Neural cell (in vitro differentiated cells): Measurements from ENCODE around the gene FLT3LG. TPM values are rescaled to one million over a fixed set of nuclear protein-coding genes. Genes with fewer than 3 reads are reported as not detected.

Experiments used
- H2AFZ ChIP-seq: fragments of 200-600, 300-800 bp; sonication (generic), shearing (Covaris generic); 2 replicates; pipeline ENCODE4 v1.6.0; 2014; ENCODE audit warnings: low read depth, mild to moderate bottlenecking, antibody characterized with exemption, low read length, moderate library complexity
- H3F3A ChIP-seq: fragments of 200-600 bp; shearing (Covaris generic); 2 replicates; pipeline ENCODE4 v1.6.1; 2016; ENCODE audit warnings: mild to moderate bottlenecking, moderate library complexity, mixed read lengths, antibody characterized with exemption, low read length; ENCODE audit not compliant: insufficient read depth, poor library complexity, severe bottlenecking
- H3K27ac ChIP-seq: fragments of 200-600, 300-800 bp; sonication (generic), shearing (Covaris generic); 2 replicates; pipeline ENCODE4 v1.5.1; 2014; ENCODE audit warnings: mild to moderate bottlenecking, low read length, moderate library complexity
- H3K27me3 ChIP-seq: fragments of 300-800, 200-600 bp; sonication (generic), shearing (Covaris generic); 2 replicates; pipeline ENCODE4 v1.6.0; 2014; ENCODE audit warnings: mild to moderate bottlenecking, low read depth, low read length, moderate library complexity; ENCODE audit not compliant: insufficient read depth
- H3K36me3 ChIP-seq: fragments of 300-800, 200-600 bp; sonication (generic), shearing (Covaris generic); 2 replicates; pipeline ENCODE4 v1.5.1; 2014; ENCODE audit warnings: mild to moderate bottlenecking, antibody characterized with exemption, low read length, moderate library complexity; ENCODE audit not compliant: insufficient read depth
- H3K4me2 ChIP-seq: fragments of 300-800, 200-600 bp; sonication (generic), shearing (Covaris generic); 2 replicates; pipeline ENCODE4 v1.6.0; 2014; ENCODE audit warnings: mild to moderate bottlenecking, low read length
- H3K4me3 ChIP-seq: fragments of 300-800, 200-600 bp; sonication (generic), shearing (Covaris generic); 2 replicates; pipeline ENCODE4 v1.5.1; 2014; ENCODE audit warnings: mild to moderate bottlenecking, low read length, moderate library complexity
- H3K79me2 ChIP-seq: fragments of 200-600 bp; shearing (Covaris generic); replicated peaks from 2 replicates; pipeline ENCODE4 v1.6.0; 2014; ENCODE audit warnings: mild to moderate bottlenecking, low read length, moderate library complexity; ENCODE audit not compliant: insufficient read depth
- H3K9ac ChIP-seq: fragments of 300-800, 200-600 bp; sonication (generic), shearing (Covaris generic); 2 replicates; pipeline ENCODE4 v1.6.1; 2016; ENCODE audit warnings: mild to moderate bottlenecking, low read length, mixed read lengths
- H3K9me2 ChIP-seq: fragments of 200-600 bp; shearing (Covaris generic); 2 replicates; pipeline ENCODE4 v1.6.1; 2016; ENCODE audit warnings: mild to moderate bottlenecking, low read length, mixed read lengths; ENCODE audit not compliant: insufficient read depth
- H3K9me3 ChIP-seq: fragments of 200-600, 300-800 bp; sonication (generic), shearing (Covaris generic); 2 replicates; pipeline ENCODE4 v1.6.1; 2016; ENCODE audit warnings: mild to moderate bottlenecking, mixed run types, low read length, moderate library complexity, mixed read lengths
- H4K20me1 ChIP-seq: fragments of 200-600 bp; shearing (Covaris generic); 2 replicates; pipeline ENCODE4 v1.6.1; 2016; ENCODE audit warnings: mild to moderate bottlenecking, mixed run types; ENCODE audit not compliant: insufficient read depth
- EP300 ChIP-seq: fragments of 450-650 bp; conservative IDR thresholded peaks from 2 replicates; pipeline ENCODE4 v1.6.1; 2014; ENCODE audit warnings: antibody characterized with exemption, mild to moderate bottlenecking, moderate library complexity; ENCODE audit not compliant: poor library complexity, severe bottlenecking
- EZH2 ChIP-seq: fragments of 200-600, 300-800 bp; shearing (Covaris generic), sonication (generic); IDR thresholded peaks from 2 replicates; pipeline ENCODE4 v1.6.1; 2014; ENCODE audit warnings: antibody characterized with exemption, low read length, borderline replicate concordance, mild to moderate bottlenecking; ENCODE audit not compliant: insufficient read depth, poor library complexity, severe bottlenecking
- MXI1 ChIP-seq: fragments of 450-650 bp; conservative IDR thresholded peaks from 2 replicates; pipeline ENCODE4 v1.6.1; 2014; ENCODE audit warnings: antibody characterized with exemption, mild to moderate bottlenecking; ENCODE audit not compliant: poor library complexity, severe bottlenecking
- POLR2AphosphoS5 ChIP-seq: IDR thresholded peaks from 2 replicates; pipeline ENCODE4 v1.6.1; 2012
- RAD21 ChIP-seq: fragments of 450-650 bp; conservative IDR thresholded peaks from 2 replicates; pipeline ENCODE4 v1.6.1; 2014; ENCODE audit warnings: antibody characterized with exemption, mild to moderate bottlenecking, moderate library complexity
- SMC3 ChIP-seq: fragments of 450-650 bp; conservative IDR thresholded peaks from 2 replicates; pipeline ENCODE4 v1.6.1; 2014; ENCODE audit warnings: antibody characterized with exemption, mild to moderate bottlenecking, moderate library complexity; ENCODE audit not compliant: poor library complexity
- TAF1 ChIP-seq: IDR thresholded peaks from 2 replicates; pipeline ENCODE4 v1.6.1; 2012; ENCODE audit warnings: low read depth
- polyA plus RNA-seq: library from polyadenylated mRNA; depleted of rRNA; stranded (reverse); fragments of >200 nt; gene quantifications from 2 replicates; pipeline ENCODE4 v1.2.3, GENCODE V29; 2014
- TF ChIP-seq, protein P1 (sequence below): fragments of 450-650 bp; IDR thresholded peaks from 2 replicates; pipeline ENCODE4 v1.5.1; 2014; ENCODE audit warnings: antibody characterized with exemption, mild to moderate bottlenecking, moderate library complexity; ENCODE audit not compliant: poor library complexity, severe bottlenecking
- TF ChIP-seq, protein P2 (sequence below): IDR thresholded peaks from 2 replicates; pipeline ENCODE4 v1.6.1; 2012; ENCODE audit warnings: borderline replicate concordance

Gene FLT3LG
- polyA plus RNA-seq, 1 donor from 2014 or later: not detected

DNA sequence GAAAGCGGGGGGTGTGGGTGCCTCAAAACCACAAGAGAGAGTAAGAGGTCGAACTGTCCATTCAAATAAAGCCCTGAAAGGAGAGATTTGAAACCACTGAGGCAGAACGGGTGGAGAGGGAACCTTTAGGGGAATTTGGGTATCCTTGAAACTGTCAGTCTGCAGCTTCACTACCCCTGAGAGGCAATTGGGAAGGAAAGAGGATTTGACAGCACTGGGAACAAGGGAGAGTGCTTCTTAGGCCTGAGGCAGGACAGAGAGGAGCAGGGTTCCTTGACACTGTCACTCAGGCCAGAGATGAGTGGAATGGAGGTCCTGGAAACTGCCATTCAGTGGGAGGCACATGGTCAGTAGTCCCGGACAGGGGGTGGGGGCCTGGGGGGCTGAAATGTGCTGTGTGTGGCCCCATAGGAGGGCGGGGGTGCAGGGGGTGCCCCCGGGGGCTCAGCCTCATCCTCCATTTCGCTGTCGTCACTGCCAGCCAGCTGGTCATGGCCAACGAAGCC, 43.8 kb upstream of the FLT3LG start:
- H2AFZ ChIP-seq: no peak overlapping the region
- TF ChIP-seq, protein P1, sequence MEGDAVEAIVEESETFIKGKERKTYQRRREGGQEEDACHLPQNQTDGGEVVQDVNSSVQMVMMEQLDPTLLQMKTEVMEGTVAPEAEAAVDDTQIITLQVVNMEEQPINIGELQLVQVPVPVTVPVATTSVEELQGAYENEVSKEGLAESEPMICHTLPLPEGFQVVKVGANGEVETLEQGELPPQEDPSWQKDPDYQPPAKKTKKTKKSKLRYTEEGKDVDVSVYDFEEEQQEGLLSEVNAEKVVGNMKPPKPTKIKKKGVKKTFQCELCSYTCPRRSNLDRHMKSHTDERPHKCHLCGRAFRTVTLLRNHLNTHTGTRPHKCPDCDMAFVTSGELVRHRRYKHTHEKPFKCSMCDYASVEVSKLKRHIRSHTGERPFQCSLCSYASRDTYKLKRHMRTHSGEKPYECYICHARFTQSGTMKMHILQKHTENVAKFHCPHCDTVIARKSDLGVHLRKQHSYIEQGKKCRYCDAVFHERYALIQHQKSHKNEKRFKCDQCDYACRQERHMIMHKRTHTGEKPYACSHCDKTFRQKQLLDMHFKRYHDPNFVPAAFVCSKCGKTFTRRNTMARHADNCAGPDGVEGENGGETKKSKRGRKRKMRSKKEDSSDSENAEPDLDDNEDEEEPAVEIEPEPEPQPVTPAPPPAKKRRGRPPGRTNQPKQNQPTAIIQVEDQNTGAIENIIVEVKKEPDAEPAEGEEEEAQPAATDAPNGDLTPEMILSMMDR: no peak
- TF ChIP-seq RAD21: no peak
- no peak for TF ChIP-seq EP300
- no peaks in the 10 kb centered on the region for H3F3A ChIP-seq
- H3K4me3 ChIP-seq: no peak overlapping the region
- H3K79me2 ChIP-seq: no peaks in the 10 kb centered on the region
- no peaks in the 10 kb centered on the region for H3K36me3 ChIP-seq
- peaks cover 55% of the 10 kb centered on the region for H3K27me3 ChIP-seq
- no peaks in the 10 kb centered on the region for H4K20me1 ChIP-seq
- no peaks in the 10 kb centered on the region for H3K9me2 ChIP-seq
- no peak overlapping the region for H3K27ac ChIP-seq
- peaks cover 8% of the 10 kb centered on the region for H3K9me3 ChIP-seq
- H3K9ac ChIP-seq: no peak overlapping the region
- H3K4me2 ChIP-seq: no peak overlapping the region

DNA sequence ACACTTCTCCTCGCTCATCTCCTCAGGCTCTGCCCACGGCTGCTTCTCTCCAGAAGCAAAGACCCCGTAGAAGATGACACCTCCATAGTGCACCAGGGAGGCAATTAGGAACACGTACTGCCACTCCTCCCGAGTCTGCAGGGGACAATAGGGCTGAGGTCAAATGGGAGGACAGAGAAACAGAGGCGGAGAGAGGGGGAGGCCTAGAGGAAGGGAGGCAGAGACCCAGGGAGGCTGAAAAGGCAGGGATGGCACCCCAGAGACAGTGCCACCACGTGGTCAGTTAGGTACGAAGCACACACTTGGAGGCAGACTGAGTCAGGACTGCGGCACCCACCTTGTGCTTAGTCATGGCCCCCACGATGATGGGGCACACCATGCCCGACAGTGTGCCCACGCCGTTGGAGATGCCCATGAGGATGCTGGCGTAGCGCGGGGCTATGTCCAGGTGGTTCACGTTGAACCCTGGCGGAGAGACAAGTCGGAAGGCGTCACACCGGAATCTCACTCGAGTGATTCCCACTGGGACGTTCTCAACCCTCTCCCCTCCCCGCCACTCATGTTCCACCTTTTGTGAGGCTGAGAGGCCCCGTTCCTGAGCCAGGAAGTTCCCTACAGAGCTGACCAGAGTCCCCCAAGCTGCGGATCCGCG, 43.2 kb upstream of the FLT3LG start:
- H3K27me3 ChIP-seq: peaks cover 49% of the 10 kb centered on the region
- no peak overlapping the region for H3K4me3 ChIP-seq
- H2AFZ ChIP-seq: no peak overlapping the region
- H3K9me3 ChIP-seq: peaks cover 8% of the 10 kb centered on the region
- no peaks in the 10 kb centered on the region for H3K9me2 ChIP-seq
- H3F3A ChIP-seq: no peaks in the 10 kb centered on the region
- no peak overlapping the region for H3K9ac ChIP-seq
- H4K20me1 ChIP-seq: no peaks in the 10 kb centered on the region
- H3K27ac ChIP-seq: no peak overlapping the region
- H3K4me2 ChIP-seq: no peak overlapping the region
- no peaks in the 10 kb centered on the region for H3K36me3 ChIP-seq
- no peaks in the 10 kb centered on the region for H3K79me2 ChIP-seq
- no peak for TF ChIP-seq TAF1
- TF ChIP-seq EP300: no peak
- no peak for TF ChIP-seq POLR2AphosphoS5
- no peak for TF ChIP-seq EZH2
- TF ChIP-seq SMC3: no peak
- TF ChIP-seq, protein P2, sequence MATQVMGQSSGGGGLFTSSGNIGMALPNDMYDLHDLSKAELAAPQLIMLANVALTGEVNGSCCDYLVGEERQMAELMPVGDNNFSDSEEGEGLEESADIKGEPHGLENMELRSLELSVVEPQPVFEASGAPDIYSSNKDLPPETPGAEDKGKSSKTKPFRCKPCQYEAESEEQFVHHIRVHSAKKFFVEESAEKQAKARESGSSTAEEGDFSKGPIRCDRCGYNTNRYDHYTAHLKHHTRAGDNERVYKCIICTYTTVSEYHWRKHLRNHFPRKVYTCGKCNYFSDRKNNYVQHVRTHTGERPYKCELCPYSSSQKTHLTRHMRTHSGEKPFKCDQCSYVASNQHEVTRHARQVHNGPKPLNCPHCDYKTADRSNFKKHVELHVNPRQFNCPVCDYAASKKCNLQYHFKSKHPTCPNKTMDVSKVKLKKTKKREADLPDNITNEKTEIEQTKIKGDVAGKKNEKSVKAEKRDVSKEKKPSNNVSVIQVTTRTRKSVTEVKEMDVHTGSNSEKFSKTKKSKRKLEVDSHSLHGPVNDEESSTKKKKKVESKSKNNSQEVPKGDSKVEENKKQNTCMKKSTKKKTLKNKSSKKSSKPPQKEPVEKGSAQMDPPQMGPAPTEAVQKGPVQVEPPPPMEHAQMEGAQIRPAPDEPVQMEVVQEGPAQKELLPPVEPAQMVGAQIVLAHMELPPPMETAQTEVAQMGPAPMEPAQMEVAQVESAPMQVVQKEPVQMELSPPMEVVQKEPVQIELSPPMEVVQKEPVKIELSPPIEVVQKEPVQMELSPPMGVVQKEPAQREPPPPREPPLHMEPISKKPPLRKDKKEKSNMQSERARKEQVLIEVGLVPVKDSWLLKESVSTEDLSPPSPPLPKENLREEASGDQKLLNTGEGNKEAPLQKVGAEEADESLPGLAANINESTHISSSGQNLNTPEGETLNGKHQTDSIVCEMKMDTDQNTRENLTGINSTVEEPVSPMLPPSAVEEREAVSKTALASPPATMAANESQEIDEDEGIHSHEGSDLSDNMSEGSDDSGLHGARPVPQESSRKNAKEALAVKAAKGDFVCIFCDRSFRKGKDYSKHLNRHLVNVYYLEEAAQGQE: no peak
- TF ChIP-seq MXI1: no peak
- TF ChIP-seq RAD21: no peak
- TF ChIP-seq, protein P1: no peak
